A549 (cell line): ENCODE data around the gene INTS6. TPM values are rescaled to one million over a fixed set of nuclear protein-coding genes. Genes with fewer than 3 reads are reported as not detected.
A peak's percentile ranks its signal among the peaks of the same experiment; 100 is the strongest.

Source experiments
- ATAC-seq, 2 experiments: fragments of 200-7000 bp in 1 of 2; fragments of >200 bp in 1 of 2; cut with Nextera tagmentation in 1 of 2; cut with Tn5 transposase in 1 of 2; 3 replicates each; pipeline versions ENCODE4 v1.8.0 to v1.9.1; 2018 to 2020; ENCODE audit warnings: mild to moderate bottlenecking in 1 of 2, moderate library complexity in 1 of 2
- CTCF ChIA-PET: fragments of 300-600 bp; sonication (Branson Sonifier 250); formaldehyde crosslinking; extraction: SDS; loops from one replicate; lab custom pipeline; 2021; ENCODE audit warnings: antibody characterized with exemption, inconsistent platforms; lab: Yijun Ruan, JAX
- POLR2A ChIA-PET: fragments of 350-600 bp; formaldehyde crosslinking; extraction: SDS; loops from one replicate; lab custom pipeline; 2021; ENCODE audit warnings: antibody characterized with exemption, inconsistent platforms; lab: Yijun Ruan, JAX
- DNase-seq, 2 experiments: peaks; one replicate each; pipeline versions ENCODE4 v3.0.0 to v3.0.0-alpha.2; 2011 to 2016; ENCODE audit warnings: low read depth in 1 of 2, low spot score in 1 of 2
- FAIRE-seq: peaks from 2 replicates; lab custom pipeline; 2011; peaks lifted over from hg19 to GRCh38; lab: Jason Lieb, UNC
- H3K27ac ChIP-seq, 2 experiments: fragments of >200 bp; sonication (Bioruptor Twin); formaldehyde crosslinking; 3 replicates each; pipeline ENCODE4 v1.5.1; 2016 to 2017
- H3K4me1 ChIP-seq: fragments of >200 bp; sonication (Bioruptor Twin); formaldehyde crosslinking; 3 replicates; pipeline ENCODE4 v1.6.1; 2016
- H3K4me2 ChIP-seq: fragments of >200 bp; sonication (Bioruptor Twin); formaldehyde crosslinking; 3 replicates; pipeline ENCODE4 v1.6.1; 2016
- H3K4me3 ChIP-seq: fragments of >200 bp; sonication (Bioruptor Twin); formaldehyde crosslinking; 3 replicates; pipeline ENCODE4 v1.5.1; 2016
- H3K9me3 ChIP-seq: fragments of >200 bp; sonication (Bioruptor Twin); formaldehyde crosslinking; 3 replicates; pipeline ENCODE4 v1.6.1; 2016
- BHLHE40 ChIP-seq: IDR thresholded peaks from 2 replicates; pipeline ENCODE4 v1.6.1; 2012; ENCODE audit warnings: low read depth, low read length, inconsistent platforms
- CBX2 ChIP-seq: fragments of 200-600 bp; sonication (generic); IDR thresholded peaks from 2 replicates; pipeline ENCODE4 v1.6.1; 2016; ENCODE audit warnings: low read depth, mild to moderate bottlenecking, borderline replicate concordance
- CHD2 ChIP-seq: fragments of 150-350 bp; IDR thresholded peaks from 2 replicates; pipeline ENCODE4 v1.6.1; 2014; ENCODE audit warnings: low read length; ENCODE audit not compliant: partially characterized antibody
- CHD4 ChIP-seq: fragments of 200-600 bp; sonication (generic); IDR thresholded peaks from 2 replicates; pipeline ENCODE4 v1.6.1; 2016; ENCODE audit warnings: antibody characterized with exemption, mild to moderate bottlenecking, borderline replicate concordance
- FOSB ChIP-seq: fragments of 250-450 bp; sonication (Bioruptor Pico); IDR thresholded peaks from 2 replicates; pipeline ENCODE4 v1.5.0; 2020; ENCODE audit warnings: mild to moderate bottlenecking, moderate library complexity
- HOXB5 ChIP-seq: fragments of 250-450 bp; sonication (Bioruptor Pico); IDR thresholded peaks from 2 replicates; pipeline ENCODE4 v1.5.0; 2020; ENCODE audit warnings: mild to moderate bottlenecking, moderate library complexity
- JUN ChIP-seq, 2 experiments: fragments of >200 bp; sonication (Bioruptor Twin); formaldehyde crosslinking; IDR thresholded peaks; 2 replicates in 1 of 2; 3 replicates in 1 of 2; pipeline ENCODE4 v1.6.1; 2016 to 2017
- MAFK ChIP-seq: fragments of 450-650 bp; IDR thresholded peaks from 2 replicates; pipeline ENCODE4 v1.6.1; 2014; ENCODE audit not compliant: partially characterized antibody
- PHF8 ChIP-seq: fragments of 200-600 bp; sonication (generic); IDR thresholded peaks from 2 replicates; pipeline ENCODE4 v1.6.1; 2016; ENCODE audit warnings: low read depth, mild to moderate bottlenecking, antibody characterized with exemption, moderate library complexity, borderline replicate concordance
- POLR2A ChIP-seq: IDR thresholded peaks from 2 replicates; pipeline ENCODE4 v1.6.1; 2012; ENCODE audit warnings: mild to moderate bottlenecking, low read length
- RAD21 ChIP-seq, 2 experiments: fragments of >200 bp in 1 of 2; sonication (Bioruptor Twin) in 1 of 2; formaldehyde crosslinking in 1 of 2; IDR thresholded peaks in 1 of 2; conservative IDR thresholded peaks in 1 of 2; 2 replicates in 1 of 2; 3 replicates in 1 of 2; pipeline ENCODE4 v1.6.1; 2012 to 2018; ENCODE audit warnings: inconsistent platforms in 1 of 2
- RARB ChIP-seq: fragments of 250-450 bp; sonication (Bioruptor Pico); IDR thresholded peaks from 2 replicates; pipeline ENCODE4 v1.8.0; 2021; ENCODE audit warnings: mild to moderate bottlenecking, moderate library complexity
- RCOR1 ChIP-seq: fragments of 150-350 bp; IDR thresholded peaks from 2 replicates; pipeline ENCODE4 v1.6.1; 2014; ENCODE audit warnings: antibody characterized with exemption, low read length, low read depth
- RFX5 ChIP-seq: fragments of 450-650 bp; IDR thresholded peaks from 2 replicates; pipeline ENCODE4 v1.7.1; 2014; ENCODE audit warnings: antibody characterized with exemption, mild to moderate bottlenecking, moderate library complexity
- SREBF2 ChIP-seq: fragments of 450-650 bp; IDR thresholded peaks from 2 replicates; pipeline ENCODE4 v1.6.1; 2014; ENCODE audit warnings: mild to moderate bottlenecking, moderate library complexity
- ZC3H11A ChIP-seq: fragments of 450-650 bp; IDR thresholded peaks from 2 replicates; pipeline ENCODE4 v1.6.1; 2014; ENCODE audit warnings: antibody characterized with exemption, mild to moderate bottlenecking
- whole genome bisulfite sequencing: methylation state at CpG from one replicate; pipeline ENCODE4 v1.1.6; 2017; ENCODE audit errors: missing lambda C conversion rate; 5-methylcytosine and 5-hydroxymethylcytosine counted together
- polyA plus RNA-seq, 4 experiments: library from polyadenylated mRNA; depleted of rRNA in 3 of 4; stranded (reverse); fragments of >200 nt; fragmentation: RNase III in 1 of 4; extraction: RNeasy Plus Mini Kit Qiagen cat#74134 plus additional on column Dnase treatment in 1 of 4; gene quantifications; 2 replicates in 3 of 4; 3 replicates in 1 of 4; pipeline ENCODE4 v1.2.3, GENCODE V29; 2011 to 2017
- TF ChIP-seq, protein P1 (sequence below): IDR thresholded peaks from 2 replicates; pipeline ENCODE4 v1.6.1; 2012
- TF ChIP-seq, protein P2 (sequence below): fragments of >200 bp; sonication (Bioruptor Twin); formaldehyde crosslinking; IDR thresholded peaks from 3 replicates; pipeline ENCODE4 v1.5.1; 2016

INTS6 gene
- polyA plus RNA-seq, 2 of the 4 experiments (the other 2 are of a cell fraction) = 11.5 to 37.1 TPM

DNA sequence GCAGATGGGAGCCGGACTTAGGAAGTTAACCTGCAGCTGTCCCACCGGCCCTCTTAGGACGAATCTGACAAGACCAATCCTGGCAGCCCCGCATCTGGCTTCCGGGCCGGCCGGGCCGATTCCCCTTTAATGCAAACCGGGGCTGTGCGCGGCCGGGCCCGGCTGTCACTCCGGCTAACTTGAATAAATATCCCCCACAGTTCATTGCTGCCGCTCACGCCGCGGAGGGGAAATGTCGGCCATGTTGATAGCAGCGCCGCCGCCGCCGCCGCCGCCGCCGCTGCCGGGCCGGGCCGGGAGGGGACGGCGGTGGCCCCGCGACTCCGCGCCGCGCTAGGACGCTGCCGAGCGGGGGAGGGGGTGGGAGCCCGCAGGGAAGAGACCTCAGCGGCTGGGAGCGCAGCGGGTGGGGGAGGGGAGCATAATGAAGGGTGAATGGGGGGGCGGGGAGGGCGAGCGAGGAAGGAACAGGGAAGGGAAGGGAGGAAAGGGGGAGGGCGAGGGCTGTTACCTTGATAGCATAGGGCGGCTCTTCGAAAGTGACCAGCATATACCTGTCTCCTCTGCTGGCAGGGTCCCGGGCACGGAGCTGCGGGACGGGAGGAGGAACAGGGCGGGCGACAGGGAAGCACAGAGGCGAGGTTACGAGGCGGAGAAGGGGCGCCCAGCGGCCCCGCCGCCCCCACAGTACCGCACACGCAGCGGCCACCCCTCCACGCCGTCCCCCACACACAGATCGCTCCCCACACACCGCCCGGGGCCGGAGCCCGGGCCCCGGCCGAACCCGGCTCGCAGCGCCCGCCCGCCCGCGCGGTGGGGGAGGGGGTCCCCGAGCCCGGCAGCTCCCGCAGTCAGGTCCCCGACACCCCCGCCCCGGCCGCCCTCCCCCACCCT is 1.1 kb downstream of the INTS6 start:
- ChIA-PET CTCF (interaction anchor here (1.3 kb wide), 2 partner anchors 134 to 346 kb away, joined by 3 to 4 read pairs; no protein-coding TSS in a partner anchor), POLR2A (interaction anchor here (0.7 to 3.8 kb wide), 8 partner anchors 73 to 280 kb away, joined by 3 to 43 read pairs (median 30); partner anchors contain the start of gene WDFY2)
- under 1% methylated on average over 23 of the region's 92 CpGs for WGBS
- Histone ChIP-seq H3K4me3 (peak overlapping the region; percentile 100), H3K4me1 (peaks cover 31% of the 10 kb centered on the region), H3K4me2 (peak overlapping the region; percentile 91), H3K27ac (peak overlapping the region; percentile 100), H3K9me3 (no peaks in the 10 kb centered on the region)
- DNase-seq (peak; percentile 41 to 72), FAIRE-seq (no peak), ATAC-seq (peak; percentile 46 to 48)
- TF ChIP-seq HOXB5 = no peak
- TF ChIP-seq JUN (IDR thresholded peaks at IDR 0.05) = peak in 1 of 2 experiments; percentile 63; a peak in 2 of 5 replicates
- no peak for TF ChIP-seq RCOR1
- no peak for TF ChIP-seq FOSB (CRISPR knock-in tag)
- no peak for TF ChIP-seq RARB
- TF ChIP-seq, protein P1, sequence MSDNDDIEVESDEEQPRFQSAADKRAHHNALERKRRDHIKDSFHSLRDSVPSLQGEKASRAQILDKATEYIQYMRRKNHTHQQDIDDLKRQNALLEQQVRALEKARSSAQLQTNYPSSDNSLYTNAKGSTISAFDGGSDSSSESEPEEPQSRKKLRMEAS = 0 out of 2 replicates have a peak, but pooled peaks have one; percentile 10
- no peak for TF ChIP-seq BHLHE40
- TF ChIP-seq POLR2A = peak; percentile 50

DNA sequence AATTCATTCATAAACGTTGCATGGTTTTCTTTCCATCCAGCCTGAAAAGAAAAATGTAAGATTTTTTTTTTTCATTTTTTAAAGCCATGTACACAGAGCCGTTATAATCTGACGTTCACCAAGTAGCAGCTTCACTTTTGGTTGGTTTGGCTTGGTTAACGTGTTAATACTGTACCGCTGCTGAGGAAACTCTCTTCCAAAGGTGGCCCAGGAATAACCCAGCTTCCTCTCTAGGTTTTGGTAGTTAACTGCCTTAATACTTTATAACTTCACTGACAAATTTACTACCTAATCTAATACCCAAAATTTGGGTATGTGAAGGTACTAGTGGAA is 1.7 kb downstream of the INTS6 start:
- ChIA-PET POLR2A (interaction anchor here (3.8 kb wide), 1 partner anchor 135 kb away, joined by 36 read pairs; no protein-coding TSS in a partner anchor), CTCF (interaction anchor here (0.7 to 1.3 kb wide), 3 partner anchors 165 to 347 kb away, joined by 3 read pairs; no protein-coding TSS in a partner anchor)
- Histone ChIP-seq H3K27ac (peak overlapping the region; percentile 100), H3K4me3 (peak overlapping the region; percentile 100), H3K4me1 (peaks cover 31% of the 10 kb centered on the region), H3K4me2 (peak overlapping the region; percentile 91), H3K9me3 (no peaks in the 10 kb centered on the region)
- no peak for FAIRE-seq
- WGBS = 12% methylated on average over 5 of the region's 5 CpGs
- no peak for DNase-seq
- TF ChIP-seq CBX2 = no peak
- no peak for TF ChIP-seq ZC3H11A
- TF ChIP-seq RFX5 = no peak
- no peak for TF ChIP-seq CHD2
- no peak for TF ChIP-seq MAFK
- TF ChIP-seq, protein P2, sequence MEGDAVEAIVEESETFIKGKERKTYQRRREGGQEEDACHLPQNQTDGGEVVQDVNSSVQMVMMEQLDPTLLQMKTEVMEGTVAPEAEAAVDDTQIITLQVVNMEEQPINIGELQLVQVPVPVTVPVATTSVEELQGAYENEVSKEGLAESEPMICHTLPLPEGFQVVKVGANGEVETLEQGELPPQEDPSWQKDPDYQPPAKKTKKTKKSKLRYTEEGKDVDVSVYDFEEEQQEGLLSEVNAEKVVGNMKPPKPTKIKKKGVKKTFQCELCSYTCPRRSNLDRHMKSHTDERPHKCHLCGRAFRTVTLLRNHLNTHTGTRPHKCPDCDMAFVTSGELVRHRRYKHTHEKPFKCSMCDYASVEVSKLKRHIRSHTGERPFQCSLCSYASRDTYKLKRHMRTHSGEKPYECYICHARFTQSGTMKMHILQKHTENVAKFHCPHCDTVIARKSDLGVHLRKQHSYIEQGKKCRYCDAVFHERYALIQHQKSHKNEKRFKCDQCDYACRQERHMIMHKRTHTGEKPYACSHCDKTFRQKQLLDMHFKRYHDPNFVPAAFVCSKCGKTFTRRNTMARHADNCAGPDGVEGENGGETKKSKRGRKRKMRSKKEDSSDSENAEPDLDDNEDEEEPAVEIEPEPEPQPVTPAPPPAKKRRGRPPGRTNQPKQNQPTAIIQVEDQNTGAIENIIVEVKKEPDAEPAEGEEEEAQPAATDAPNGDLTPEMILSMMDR = no peak
- no peak for TF ChIP-seq CHD4
- no peak for TF ChIP-seq RCOR1
- no peak for ATAC-seq

DNA sequence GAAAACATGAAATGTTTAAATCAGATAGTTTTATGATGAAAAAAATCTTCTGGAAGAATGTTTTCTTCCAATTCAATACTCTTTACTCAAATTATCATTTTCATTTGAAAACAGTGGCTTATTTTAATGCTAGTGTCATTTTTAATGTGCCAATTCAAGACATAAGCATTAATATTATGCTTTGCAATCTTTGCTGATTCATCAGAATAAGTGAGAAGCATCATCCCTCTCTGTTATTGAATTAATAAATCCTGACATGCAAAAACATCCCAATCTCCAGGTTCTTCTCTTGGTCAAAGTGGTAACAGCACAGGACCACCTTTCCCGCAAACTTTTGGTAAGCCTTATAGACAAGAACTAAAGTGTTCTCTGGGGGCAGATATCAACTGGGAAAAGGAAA is 3.8 kb downstream of the INTS6 start:
- H3K4me1 ChIP-seq = peaks cover 24% of the 10 kb centered on the region
- TF ChIP-seq RAD21 (conservative IDR thresholded peaks at IDR 0.05 in 1 of 2, IDR thresholded peaks at IDR 0.05 in 1 of 2) = no peak
- peak; percentile 87 for TF ChIP-seq MAFK
- TF ChIP-seq SREBF2 = no peak
- TF ChIP-seq CHD2 = no peak
- no peak for TF ChIP-seq PHF8
- TF ChIP-seq CHD4 = no peak
- TF ChIP-seq, all 56 proteins: peak for 1
- WGBS = 95% methylated on average over 1 of the region's 1 CpG
- Histone ChIP-seq H3K27ac (no peak overlapping the region), H3K9me3 (no peaks in the 10 kb centered on the region), H3K4me3 (no peak overlapping the region), H3K4me2 (no peak overlapping the region)
- POLR2A ChIA-PET = no interaction called here
- CTCF ChIA-PET = no interaction called here
- FAIRE-seq = no peak
- ATAC-seq = no peak
- no peak for DNase-seq
